Breast epithelium (tissue), 3 donors: ENCODE data around the gene TRMU.

Experiments
- CTCF ChIP-seq, 3 donors: fragments of 450-650 bp; IDR thresholded peaks; one replicate each; pipeline ENCODE4 v1.5.1; 2016 to 2017; ENCODE audit warnings: antibody characterized with exemption in 3 of 3, mild to moderate bottlenecking in 3 of 3, moderate library complexity in 3 of 3
- POLR2A ChIP-seq: fragments of 450-650 bp; IDR thresholded peaks from one replicate; pipeline ENCODE4 v1.6.1; 2016; ENCODE audit warnings: antibody characterized with exemption, mild to moderate bottlenecking, moderate library complexity
- POLR2AphosphoS5 ChIP-seq, 3 donors: sonication (generic); formaldehyde crosslinking; IDR thresholded peaks; one replicate each; pipeline ENCODE4 v1.6.1; 2017; ENCODE audit warnings: antibody characterized with exemption in 3 of 3

- no peak for TF ChIP-seq CTCF (IDR thresholded peaks at IDR 0.05)
- TF ChIP-seq POLR2A, result no peak
- TF ChIP-seq POLR2AphosphoS5 (IDR thresholded peaks at IDR 0.05), result no peak
These were observed 62.0 kb downstream of the TRMU start for GRCh38 chr22:46397514-46397913.
